Body of pancreas (tissue), 4 donors: ENCODE results near the gene COTL1. TPM values are rescaled to one million over a fixed set of nuclear protein-coding genes. Genes with fewer than 3 reads are reported as not detected.

Experiments used
- ATAC-seq: fragments of 150-250 bp; one replicate; pipeline ENCODE4 v1.9.1; 2016
- DNase-seq, 4 donors: peaks; one replicate each; pipeline ENCODE4 v3.0.0-alpha.2; 2019
- H3K27ac ChIP-seq, 4 donors: fragments of 200-600 bp; sonication (generic); 1 replicate in 3 of 4; 2 replicates in 1 of 4; pipeline versions ENCODE4 v1.5.1 to v1.6.1; 2016 to 2019; ENCODE audit warnings: mild to moderate bottlenecking in 1 of 4, mixed read lengths in 1 of 4, moderate library complexity in 1 of 4
- H3K27me3 ChIP-seq, 2 donors: fragments of 200-600 bp; sonication (generic); one replicate each; pipeline ENCODE4 v1.6.0; 2016; ENCODE audit warnings: mild to moderate bottlenecking in 1 of 2
- H3K36me3 ChIP-seq, 2 donors: fragments of 200-600 bp; sonication (generic); replicated peaks in 1 of 2; 2 replicates each; pipeline ENCODE4 v1.5.1; 2016; ENCODE audit warnings: low read depth in 2 of 2; ENCODE audit not compliant: insufficient read depth in 1 of 2
- H3K4me1 ChIP-seq: fragments of 200-600 bp; sonication (generic); one replicate; pipeline ENCODE4 v1.6.0; 2016
- H3K4me3 ChIP-seq, 2 donors: fragments of 200-600 bp; sonication (generic); 1 replicate in 1 of 2; 2 replicates in 1 of 2; pipeline ENCODE4 v1.5.1; 2016 to 2019
- H3K9me3 ChIP-seq, 3 donors: fragments of 200-600 bp; sonication (generic); 1 replicate in 2 of 3; 2 replicates in 1 of 3; pipeline ENCODE4 v1.5.1; 2016
- POLR2A ChIP-seq, 3 donors: fragments of 450-650 bp; IDR thresholded peaks; one replicate each; pipeline ENCODE4 v1.6.1; 2016; ENCODE audit warnings: antibody characterized with exemption in 3 of 3, mild to moderate bottlenecking in 2 of 3
- WGBS, 2 donors: methylation state at CpG; one replicate each; pipeline ENCODE4 v1.1.5; 2017; 5-methylcytosine and 5-hydroxymethylcytosine counted together
- intact Hi-C: fragments of 100-400 bp; cut with DNase I; formaldehyde crosslinking; loops from one replicate; pipeline ENCODE4 v1.15.1; 2023
- total RNA-seq, 2 donors: library from RNA; depleted of rRNA; stranded (reverse); fragments of >200 nt; gene quantifications; one replicate each; pipeline ENCODE4 v1.1.0, GENCODE V29; 2016
- TF ChIP-seq, protein P1 (sequence below), 7 experiments: fragments of 450-650 bp in 4 of 7; fragments of 200-600 bp in 3 of 7; sonication (generic) in 3 of 7; IDR thresholded peaks; one replicate each; pipeline ENCODE4 v1.5.1; 2016 to 2019; ENCODE audit warnings: antibody characterized with exemption in 7 of 7

COTL1 gene
- total RNA-seq, 2 donors from 2014 or later: 19.7 to 20.4 TPM

DNA sequence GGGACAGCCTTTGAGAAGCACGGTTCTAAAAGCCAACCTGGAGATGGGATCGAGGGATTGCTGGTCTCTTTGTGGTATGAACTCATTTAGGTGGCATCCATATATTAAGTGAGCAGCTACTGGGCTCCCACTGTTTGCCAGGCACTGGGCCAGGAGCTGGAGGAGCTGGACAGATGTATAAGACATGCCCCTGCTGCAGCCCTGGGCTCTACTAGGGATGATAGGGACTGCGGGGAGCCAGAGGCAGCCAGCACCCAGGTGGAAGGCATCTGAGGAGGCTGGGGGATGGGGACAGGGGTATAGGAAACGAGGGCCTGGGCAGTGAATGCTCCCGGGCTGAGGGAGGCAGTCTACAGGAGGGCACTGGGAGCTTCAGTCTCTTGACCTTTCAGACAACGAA lies 60.4 kb downstream of the COTL1 start:
- Histone ChIP-seq H3K9me3 (no peaks in the 10 kb centered on the region), H3K4me3 (no peak overlapping the region), H3K27me3 (no peaks in the 10 kb centered on the region), H3K27ac (no peak overlapping the region), H3K4me1 (no peaks in the 10 kb centered on the region), H3K36me3 (no peaks in the 10 kb centered on the region)
- no peak for TF ChIP-seq POLR2A (IDR thresholded peaks at IDR 0.05)
- TF ChIP-seq, protein P1, sequence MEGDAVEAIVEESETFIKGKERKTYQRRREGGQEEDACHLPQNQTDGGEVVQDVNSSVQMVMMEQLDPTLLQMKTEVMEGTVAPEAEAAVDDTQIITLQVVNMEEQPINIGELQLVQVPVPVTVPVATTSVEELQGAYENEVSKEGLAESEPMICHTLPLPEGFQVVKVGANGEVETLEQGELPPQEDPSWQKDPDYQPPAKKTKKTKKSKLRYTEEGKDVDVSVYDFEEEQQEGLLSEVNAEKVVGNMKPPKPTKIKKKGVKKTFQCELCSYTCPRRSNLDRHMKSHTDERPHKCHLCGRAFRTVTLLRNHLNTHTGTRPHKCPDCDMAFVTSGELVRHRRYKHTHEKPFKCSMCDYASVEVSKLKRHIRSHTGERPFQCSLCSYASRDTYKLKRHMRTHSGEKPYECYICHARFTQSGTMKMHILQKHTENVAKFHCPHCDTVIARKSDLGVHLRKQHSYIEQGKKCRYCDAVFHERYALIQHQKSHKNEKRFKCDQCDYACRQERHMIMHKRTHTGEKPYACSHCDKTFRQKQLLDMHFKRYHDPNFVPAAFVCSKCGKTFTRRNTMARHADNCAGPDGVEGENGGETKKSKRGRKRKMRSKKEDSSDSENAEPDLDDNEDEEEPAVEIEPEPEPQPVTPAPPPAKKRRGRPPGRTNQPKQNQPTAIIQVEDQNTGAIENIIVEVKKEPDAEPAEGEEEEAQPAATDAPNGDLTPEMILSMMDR (IDR thresholded peaks at IDR 0.05): no peak
- ATAC-seq (no peak), DNase-seq (no peak)
- WGBS, 2 donors: 65 to 68% methylated on average over 6 of the region's 6 CpGs
- intact Hi-C loops: no loop called here

DNA sequence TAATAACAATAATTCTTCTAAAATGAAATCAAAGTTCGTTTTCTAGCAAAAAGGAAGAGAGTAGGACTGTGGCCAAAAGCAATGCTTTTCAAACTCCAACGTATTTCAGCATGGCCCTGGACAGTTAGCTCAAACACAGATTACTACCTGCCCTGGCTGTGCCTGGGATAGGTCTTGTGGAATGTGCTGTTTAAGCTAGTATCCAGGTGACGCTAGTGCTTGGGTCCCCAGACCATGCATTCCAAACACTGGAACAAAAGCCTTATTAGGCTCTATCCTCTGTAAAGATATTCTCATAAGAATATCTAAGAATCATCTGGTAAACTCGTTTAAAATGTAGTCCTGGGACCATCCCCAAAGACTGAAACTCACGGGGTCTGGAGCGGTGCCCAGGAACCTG lies 60.8 kb downstream of the COTL1 start:
- Histone ChIP-seq H3K27ac (no peak overlapping the region), H3K4me1 (no peaks in the 10 kb centered on the region), H3K27me3 (no peaks in the 10 kb centered on the region), H3K36me3 (no peaks in the 10 kb centered on the region), H3K4me3 (no peak overlapping the region), H3K9me3 (no peaks in the 10 kb centered on the region)
- WGBS, 2 donors: 46 to 54% methylated on average over 6 of the region's 6 CpGs
- TF ChIP-seq POLR2A (IDR thresholded peaks at IDR 0.05): no peak
- TF ChIP-seq, protein P1 (IDR thresholded peaks at IDR 0.05): no peak
- DNase-seq (no peak), ATAC-seq (no peak)
- intact Hi-C loops: no loop called here

DNA sequence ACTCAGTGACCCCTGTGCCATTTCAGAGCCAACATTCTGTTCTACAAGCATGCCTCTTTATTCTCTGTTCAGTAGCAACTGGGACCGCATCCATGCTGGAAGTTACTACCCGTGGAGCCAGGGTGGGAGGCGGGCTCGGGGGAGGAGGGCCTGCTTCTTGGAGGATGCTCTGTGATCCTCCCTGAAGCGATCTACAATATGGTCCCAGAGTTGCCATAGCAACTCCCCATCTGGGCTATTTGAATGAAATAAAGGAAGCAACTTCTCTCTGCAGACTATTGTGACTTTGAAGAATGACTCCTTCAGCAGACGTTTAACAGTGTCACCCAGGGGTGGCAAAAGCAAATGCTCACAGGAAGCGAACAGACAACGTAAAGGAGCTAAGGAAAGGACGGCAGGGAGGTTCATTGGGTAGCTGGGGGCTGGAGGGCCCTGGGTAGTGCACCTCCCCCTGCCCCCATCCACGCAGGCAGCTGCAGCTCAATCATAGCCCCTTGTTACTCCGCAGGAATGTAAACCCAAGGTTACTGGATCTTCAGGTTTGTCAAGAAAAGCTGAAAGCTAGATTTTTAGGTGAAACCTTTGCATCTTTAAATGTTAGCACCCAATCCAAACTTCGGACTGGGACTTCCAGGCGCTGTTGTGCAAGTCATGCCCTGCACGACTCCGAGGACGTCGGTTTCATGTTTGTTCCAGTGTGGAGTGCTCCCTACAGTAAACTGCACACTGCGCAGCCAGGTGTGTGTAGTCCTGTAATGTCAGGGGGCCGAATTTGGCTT lies 62.3 kb downstream of the COTL1 start:
- ATAC-seq (no peak), DNase-seq (no peak)
- 44 to 45% methylated on average over 19 of the region's 19 CpGs for WGBS, 2 donors
- no peak for TF ChIP-seq POLR2A (IDR thresholded peaks at IDR 0.05)
- TF ChIP-seq, protein P1 (IDR thresholded peaks at IDR 0.05): no peak
- intact Hi-C loops: no loop called here
- H3K9me3 ChIP-seq: no peaks in the 10 kb centered on the region
- H3K4me3 ChIP-seq: no peak overlapping the region
- H3K36me3 ChIP-seq: no peaks in the 10 kb centered on the region
- no peaks in the 10 kb centered on the region for H3K27me3 ChIP-seq
- no peak overlapping the region for H3K27ac ChIP-seq
- H3K4me1 ChIP-seq: no peaks in the 10 kb centered on the region

DNA sequence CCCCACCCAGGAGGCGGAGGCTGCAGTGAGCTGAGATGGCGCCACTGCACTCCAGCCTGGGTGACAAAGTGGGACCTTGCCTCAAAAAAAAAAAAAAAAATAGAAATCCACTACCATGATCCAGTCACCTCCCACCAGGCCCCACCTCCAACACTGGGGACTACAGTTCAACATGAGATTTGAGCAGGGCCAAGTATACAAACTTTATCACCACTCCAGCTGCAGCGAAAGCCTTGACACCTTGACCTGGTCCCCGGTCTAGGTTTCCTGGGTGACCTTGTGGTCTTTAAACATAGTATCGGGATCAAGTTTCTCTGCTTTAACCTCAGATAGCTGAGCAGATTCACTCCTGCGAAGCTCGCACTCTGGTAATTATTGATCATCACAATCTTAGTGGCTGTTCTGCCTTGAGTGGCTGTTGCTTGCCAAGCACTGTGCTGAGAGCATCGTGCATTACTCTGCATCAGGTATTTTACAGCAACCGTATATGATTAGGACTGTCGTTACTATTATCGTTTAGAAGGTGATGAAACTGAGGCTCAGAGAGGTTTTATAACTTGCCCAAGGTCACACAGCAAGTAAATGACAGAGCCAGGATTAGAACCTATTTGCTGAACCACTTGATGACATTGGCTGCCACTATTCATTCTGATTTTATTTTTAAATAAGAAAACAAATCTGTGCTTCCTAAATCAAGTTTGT lies 63.1 kb downstream of the COTL1 start:
- intact Hi-C loops: no loop called here
- WGBS, 2 donors: 41 to 54% methylated on average over 11 of the region's 11 CpGs
- H3K4me3 ChIP-seq: no peak overlapping the region
- no peak for TF ChIP-seq POLR2A (IDR thresholded peaks at IDR 0.05)
- TF ChIP-seq, protein P1 (IDR thresholded peaks at IDR 0.05): no peak
- no peaks in the 10 kb centered on the region for H3K27me3 ChIP-seq
- ATAC-seq: no peak
- H3K4me1 ChIP-seq: no peaks in the 10 kb centered on the region
- no peaks in the 10 kb centered on the region for H3K9me3 ChIP-seq
- H3K36me3 ChIP-seq: no peaks in the 10 kb centered on the region
- DNase-seq: no peak
- H3K27ac ChIP-seq: no peak overlapping the region
